PC-3 (cell line): ENCODE results near the gene MYH6. TPM values are rescaled to one million over a fixed set of nuclear protein-coding genes. Genes with fewer than 3 reads are reported as not detected.

Experiments
- ATAC-seq: fragments of 200-7000 bp; cut with Tn5 transposase; 2 replicates; pipeline ENCODE4 v1.9.1; 2020; ENCODE audit warnings: mild to moderate bottlenecking, moderate library complexity
- BruUV-seq: library from RNA; stranded (reverse); fragments of 400-500 nt; replicated peaks from 2 replicates; lab custom pipeline; 2021; lab: Mats Ljungman, UMichigan
- CTCF ChIA-PET: fragments of 300-600 bp; sonication (Branson Sonifier 250); formaldehyde crosslinking; loops from one replicate; lab custom pipeline; 2022; ENCODE audit warnings: antibody characterized with exemption; lab: Charles Lee
- POLR2A ChIA-PET: fragments of 300-600 bp; sonication (Branson Sonifier 250); formaldehyde crosslinking; loops from one replicate; lab custom pipeline; 2022; ENCODE audit warnings: antibody characterized with exemption; ENCODE audit not compliant: unreplicated experiment; lab: Charles Lee
- DNase-seq: peaks from one replicate; pipeline ENCODE4 v3.0.0-alpha.2; 2015
- H2AFZ ChIP-seq: fragments of 300-600 bp; sonication (generic); 2 replicates; pipeline ENCODE4 v1.6.0; 2016; ENCODE audit warnings: antibody characterized with exemption, low read length
- H3F3A ChIP-seq: fragments of 300-600 bp; sonication (generic); one replicate; pipeline ENCODE4 v1.6.0; 2017; ENCODE audit warnings: antibody characterized with exemption, low read length, control low read depth, mild to moderate bottlenecking; ENCODE audit not compliant: unreplicated experiment
- H3K27ac ChIP-seq: fragments of 300-600 bp; sonication (generic); 2 replicates; pipeline ENCODE4 v1.5.1; 2016; ENCODE audit warnings: mild to moderate bottlenecking, low read length
- H3K27me3 ChIP-seq: fragments of 300-600 bp; sonication (generic); 2 replicates; pipeline ENCODE4 v1.6.1; 2016; ENCODE audit warnings: low read length, mixed read lengths
- H3K36me3 ChIP-seq: fragments of 300-600 bp; sonication (generic); 2 replicates; pipeline ENCODE4 v1.6.1; 2016; ENCODE audit warnings: low read depth, mixed run types, low read length, mixed read lengths
- H3K4me1 ChIP-seq: fragments of 300-600 bp; sonication (generic); 2 replicates; pipeline ENCODE4 v1.5.1; 2016; ENCODE audit warnings: low read length; ENCODE audit not compliant: insufficient read depth
- H3K4me2 ChIP-seq: fragments of 300-600 bp; sonication (generic); 2 replicates; pipeline ENCODE4 v1.6.0; 2016; ENCODE audit warnings: low read length
- H3K4me3 ChIP-seq: fragments of 300-600 bp; sonication (generic); 2 replicates; pipeline ENCODE4 v1.5.1; 2016; ENCODE audit warnings: mild to moderate bottlenecking, low read length, mixed read lengths
- H3K79me2 ChIP-seq: fragments of 300-600 bp; sonication (generic); 2 replicates; pipeline ENCODE4 v1.6.1; 2017; ENCODE audit warnings: low read length, mixed read lengths
- H3K9ac ChIP-seq: fragments of 300-600 bp; sonication (generic); 2 replicates; pipeline ENCODE4 v1.6.0; 2016; ENCODE audit warnings: mild to moderate bottlenecking, low read length
- H3K9me2 ChIP-seq: fragments of 300-600 bp; sonication (generic); replicated peaks from 2 replicates; pipeline ENCODE4 v1.6.1; 2016; ENCODE audit warnings: mixed run types, low read length, mixed read lengths
- H3K9me3 ChIP-seq: fragments of 300-600 bp; sonication (generic); 2 replicates; pipeline ENCODE4 v1.6.1; 2016; ENCODE audit warnings: low read length, mixed read lengths
- H4K20me1 ChIP-seq: fragments of 300-600 bp; sonication (generic); 2 replicates; pipeline ENCODE4 v1.6.1; 2016; ENCODE audit warnings: low read length, mixed read lengths
- CTCF ChIP-seq: fragments of 300-600 bp; sonication (generic); conservative IDR thresholded peaks from 2 replicates; pipeline ENCODE4 v1.5.1; 2017; ENCODE audit warnings: antibody characterized with exemption, low read depth, mild to moderate bottlenecking, low read length
- EZH2 ChIP-seq: fragments of 300-600 bp; sonication (generic); IDR thresholded peaks from one replicate; pipeline ENCODE4 v1.6.1; 2017; ENCODE audit warnings: antibody characterized with exemption, mild to moderate bottlenecking, low read length; ENCODE audit not compliant: unreplicated experiment
- EZH2phosphoT487 ChIP-seq: fragments of 300-600 bp; sonication (generic); IDR thresholded peaks from 2 replicates; pipeline ENCODE4 v1.6.1; 2018; ENCODE audit warnings: mild to moderate bottlenecking, antibody characterized with exemption, low read length, borderline replicate concordance
- intact Hi-C: fragments of 100-400 bp; cut with micrococcal nuclease; formaldehyde crosslinking; loops from 2 replicates; pipeline ENCODE4 v1.9.0; 2023
- total RNA-seq: library from RNA; depleted of rRNA; stranded (reverse); fragments of >200 nt; gene quantifications from 2 replicates; pipeline ENCODE4 v1.2.3, GENCODE V29; 2014

MYH6 gene
- total RNA-seq, 1 experiment from 2014 or later: not detected

DNA sequence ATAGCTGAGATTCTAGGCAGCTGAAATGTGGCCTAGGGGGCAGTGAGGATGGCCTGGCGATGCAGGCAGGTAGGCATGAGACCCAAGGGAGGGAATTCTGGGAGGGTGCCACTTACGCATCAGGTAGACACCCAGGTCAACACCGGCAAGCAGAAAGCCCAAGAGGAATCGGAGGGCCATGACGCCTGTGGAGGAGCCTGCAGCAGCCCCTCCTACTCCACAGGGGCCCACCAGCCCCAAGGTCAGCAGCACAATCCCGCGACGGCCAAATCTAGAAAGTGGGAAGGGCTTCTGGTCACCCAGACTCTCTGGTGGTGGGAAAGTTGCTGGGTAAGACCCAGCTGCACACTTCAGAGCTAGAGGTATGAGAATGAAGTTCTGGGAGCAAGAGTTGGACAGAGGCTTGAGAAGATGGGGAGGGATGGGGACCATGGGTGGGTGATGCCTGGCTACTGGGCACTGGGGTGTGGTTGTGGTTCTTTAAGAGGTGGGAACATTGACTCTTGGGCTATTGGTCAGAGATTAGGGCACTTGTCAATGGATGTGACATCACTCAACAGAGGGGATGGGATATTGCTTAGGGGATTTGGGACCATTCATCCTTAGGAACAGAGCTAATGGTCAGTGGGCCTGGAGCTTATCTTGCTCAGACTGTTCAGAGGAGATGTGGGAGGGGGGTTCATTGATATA lies 58.8 kb downstream of the MYH6 start:
- no peak for ATAC-seq

GRCh38 chr14:23348297-23348655 lies 59.8 kb downstream of the MYH6 start:
- ChIA-PET POLR2A (no interaction called here), CTCF (no interaction called here)
- no peaks in the 10 kb centered on the region for H3K79me2 ChIP-seq
- H2AFZ ChIP-seq: no peak overlapping the region
- no peaks in the 10 kb centered on the region for H3K4me1 ChIP-seq
- H3K4me3 ChIP-seq: no peak overlapping the region
- no peaks in the 10 kb centered on the region for H4K20me1 ChIP-seq
- H3F3A ChIP-seq: no peaks in the 10 kb centered on the region
- H3K9ac ChIP-seq: no peak overlapping the region
- TF ChIP-seq EZH2: no peak
- TF ChIP-seq CTCF: no peak
- no peak for TF ChIP-seq EZH2phosphoT487
- no TSS peak for BruUV-seq
- DNase-seq: no peak
- ATAC-seq: no peak
- intact Hi-C loops: no loop called here
- no peaks in the 10 kb centered on the region for H3K9me2 ChIP-seq
- H3K9me3 ChIP-seq: no peaks in the 10 kb centered on the region
- no peaks in the 10 kb centered on the region for H3K36me3 ChIP-seq
- H3K27me3 ChIP-seq: peaks cover 5% of the 10 kb centered on the region
- H3K27ac ChIP-seq: no peak overlapping the region
- H3K4me2 ChIP-seq: no peak overlapping the region

More for the DNA sequence above, 58.8 kb downstream of the MYH6 start:
- Histone ChIP-seq H3K36me3 (no peaks in the 10 kb centered on the region), H3K9me3 (no peaks in the 10 kb centered on the region), H3K27me3 (peaks cover 15% of the 10 kb centered on the region), H3K4me3 (no peak overlapping the region), H3K79me2 (no peaks in the 10 kb centered on the region), H4K20me1 (no peaks in the 10 kb centered on the region), H3K27ac (no peak overlapping the region), H3K4me2 (no peak overlapping the region), H2AFZ (no peak overlapping the region), H3K9ac (no peak overlapping the region), H3F3A (no peaks in the 10 kb centered on the region), H3K9me2 (no peaks in the 10 kb centered on the region), H3K4me1 (no peaks in the 10 kb centered on the region)
- intact Hi-C loops: no loop called here
- no TSS peak for BruUV-seq
- no peak for DNase-seq
- TF ChIP-seq EZH2: no peak
- TF ChIP-seq EZH2phosphoT487: no peak
- TF ChIP-seq CTCF: no peak
- ChIA-PET CTCF (no interaction called here), POLR2A (no interaction called here)
